Liver (tissue), 9 donors: ENCODE data around the gene RPS17. TPM values are rescaled to one million over a fixed set of nuclear protein-coding genes. Genes with fewer than 3 reads are reported as not detected.

ENCODE experiments used
- DNase-seq: peaks from one replicate; pipeline ENCODE4 v3.0.0-alpha.2; 2017; ENCODE audit warnings: low spot score
- H3K27ac ChIP-seq, 2 donors: one replicate each; pipeline ENCODE4 v1.7.0; 2013; ENCODE audit warnings: inconsistent platforms in 2 of 2, low read length in 2 of 2, control low read depth in 1 of 2, low read depth in 1 of 2, mild to moderate bottlenecking in 1 of 2
- H3K27me3 ChIP-seq, 4 donors: one replicate each; pipeline versions ENCODE4 v1.6.1 to v1.7.0; 2013; ENCODE audit warnings: low read length in 3 of 4, inconsistent platforms in 1 of 4, mild to moderate bottlenecking in 1 of 4, moderate library complexity in 1 of 4; ENCODE audit not compliant: control insufficient read depth in 4 of 4, insufficient read depth in 4 of 4
- H3K36me3 ChIP-seq, 4 donors: one replicate each; pipeline versions ENCODE4 v1.6.1 to v1.7.0; 2013; ENCODE audit warnings: low read length in 3 of 4, mild to moderate bottlenecking in 3 of 4, low read depth in 1 of 4, moderate library complexity in 1 of 4; ENCODE audit not compliant: control insufficient read depth in 4 of 4, insufficient read depth in 3 of 4
- H3K4me1 ChIP-seq, 4 donors: one replicate each; pipeline versions ENCODE4 v1.6.1 to v1.7.0; 2013; ENCODE audit warnings: low read length in 3 of 4, mild to moderate bottlenecking in 3 of 4, moderate library complexity in 1 of 4; ENCODE audit not compliant: control insufficient read depth in 4 of 4, insufficient read depth in 4 of 4
- H3K4me3 ChIP-seq, 3 donors: one replicate each; pipeline versions ENCODE4 v1.6.1 to v1.7.0; 2013; ENCODE audit warnings: low read length in 3 of 3, control low read depth in 1 of 3, low read depth in 1 of 3, mild to moderate bottlenecking in 1 of 3
- H3K9ac ChIP-seq, 2 donors: one replicate each; pipeline ENCODE4 v1.7.0; 2013; ENCODE audit warnings: low read length in 2 of 2, mild to moderate bottlenecking in 2 of 2, moderate library complexity in 2 of 2, control low read depth in 1 of 2, low read depth in 1 of 2
- H3K9me3 ChIP-seq, 4 donors: one replicate each; pipeline versions ENCODE4 v1.6.1 to v1.7.0; 2013; ENCODE audit warnings: low read length in 3 of 4; ENCODE audit not compliant: control insufficient read depth in 4 of 4
- ATF3 ChIP-seq: IDR thresholded peaks from 2 replicates; pipeline ENCODE4 v1.6.1; 2016; ENCODE audit warnings: antibody characterized with exemption
- CTCF ChIP-seq: fragments of 150-350 bp; IDR thresholded peaks from 2 replicates; pipeline ENCODE4 v1.5.1; 2017; ENCODE audit warnings: improper control_type of control experiment, low read depth, low read length; ENCODE audit not compliant: missing input control
- EGR1 ChIP-seq, 2 donors: IDR thresholded peaks; 2 replicates each; pipeline ENCODE4 v1.6.1; 2016 to 2018; ENCODE audit warnings: antibody characterized with exemption in 2 of 2, low read depth in 2 of 2
- FOXA1 ChIP-seq: IDR thresholded peaks from 2 replicates; pipeline ENCODE4 v1.6.1; 2016; ENCODE audit warnings: antibody characterized with exemption
- FOXA2 ChIP-seq: IDR thresholded peaks from 2 replicates; pipeline ENCODE4 v1.6.1; 2016; ENCODE audit warnings: antibody characterized with exemption
- GABPA ChIP-seq, 2 donors: IDR thresholded peaks in 1 of 2; conservative IDR thresholded peaks in 1 of 2; 2 replicates each; pipeline ENCODE4 v1.6.1; 2016; ENCODE audit warnings: antibody characterized with exemption in 2 of 2, mild to moderate bottlenecking in 1 of 2, moderate library complexity in 1 of 2
- HNF4A ChIP-seq, 2 donors: conservative IDR thresholded peaks; 2 replicates each; pipeline ENCODE4 v1.6.1; 2016; ENCODE audit warnings: antibody characterized with exemption in 2 of 2, mild to moderate bottlenecking in 2 of 2
- HNF4G ChIP-seq: IDR thresholded peaks from 2 replicates; pipeline ENCODE4 v1.6.1; 2016; ENCODE audit warnings: antibody characterized with exemption
- JUND ChIP-seq, 2 donors: IDR thresholded peaks; 2 replicates each; pipeline ENCODE4 v1.6.1; 2016; ENCODE audit warnings: antibody characterized with exemption in 2 of 2
- MAX ChIP-seq: IDR thresholded peaks from 2 replicates; pipeline ENCODE4 v1.6.1; 2016; ENCODE audit warnings: antibody characterized with exemption
- NR2F2 ChIP-seq: IDR thresholded peaks from 2 replicates; pipeline ENCODE4 v1.6.1; 2016; ENCODE audit warnings: antibody characterized with exemption
- RAD21 ChIP-seq, 2 donors: IDR thresholded peaks; 2 replicates each; pipeline ENCODE4 v1.6.1; 2016; ENCODE audit warnings: antibody characterized with exemption in 2 of 2, mild to moderate bottlenecking in 2 of 2
- REST ChIP-seq: IDR thresholded peaks from 2 replicates; pipeline ENCODE4 v1.6.1; 2016; ENCODE audit warnings: antibody characterized with exemption, mild to moderate bottlenecking
- RXRA ChIP-seq, 2 donors: IDR thresholded peaks; 2 replicates each; pipeline ENCODE4 v1.6.1; 2017 to 2018; ENCODE audit warnings: antibody characterized with exemption in 2 of 2, mild to moderate bottlenecking in 1 of 2
- SP1 ChIP-seq: IDR thresholded peaks from 2 replicates; pipeline ENCODE4 v1.6.1; 2018; ENCODE audit warnings: antibody characterized with exemption, mild to moderate bottlenecking
- TAF1 ChIP-seq: conservative IDR thresholded peaks from 2 replicates; pipeline ENCODE4 v1.6.1; 2016; ENCODE audit warnings: antibody characterized with exemption, mild to moderate bottlenecking
- YY1 ChIP-seq: IDR thresholded peaks from 2 replicates; pipeline ENCODE4 v1.6.1; 2016; ENCODE audit warnings: antibody characterized with exemption, mild to moderate bottlenecking
- ZBTB33 ChIP-seq: IDR thresholded peaks from 2 replicates; pipeline ENCODE4 v1.6.1; 2016; ENCODE audit warnings: antibody characterized with exemption
- WGBS: extraction: QIAGEN DNeasy Blood & Tissue Kit; methylation state at CpG from one replicate; pipeline ENCODE4 v1.1.7; 2013; 5-methylcytosine and 5-hydroxymethylcytosine counted together
- polyA plus RNA-seq, 2 donors: library from polyadenylated mRNA; stranded (reverse) in 1 of 2; unstranded in 1 of 2; fragments of 200-250 nt in 1 of 2; fragments of >200 nt in 1 of 2; fragmentation: Nextera tagmentation in 1 of 2; extraction: Ambion mirVana in 1 of 2; gene quantifications; one replicate each; pipeline versions ENCODE4 v1.2.1 to v1.2.3, GENCODE V29; 2013 to 2015
- total RNA-seq, 2 donors: library from RNA; depleted of rRNA; stranded (reverse); fragments of >200 nt; gene quantifications; one replicate each; pipeline ENCODE4 v1.2.3, GENCODE V29; 2014
- donor health status: healthy.
- donor health status: healthy.
- donor health status: healthy.
- donor health status: healthy.
- donor health status: healthy.

Gene RPS17
- total and polyA plus RNA-seq, 4 donors = 283 to 1,607 (median 689) TPM

- no peak overlapping the region for H3K27ac ChIP-seq
- no peaks in the 10 kb centered on the region for H3K9me3 ChIP-seq
- H3K9ac ChIP-seq = no peak overlapping the region
- peak; percentile 13 for DNase-seq
- no peaks in the 10 kb centered on the region for H3K27me3 ChIP-seq
- H3K4me1 ChIP-seq = peaks cover 0 to 6% (median 2%) of the 10 kb centered on the region in 4 donors
- no peak for TF ChIP-seq HNF4G
- TF ChIP-seq RXRA (IDR thresholded peaks at IDR 0.05) = no peak
- no peak for TF ChIP-seq NR2F2
- no peak for TF ChIP-seq FOXA2
- no peak for TF ChIP-seq REST
- no peak for TF ChIP-seq CTCF
- no peak for TF ChIP-seq HNF4A (conservative IDR thresholded peaks at IDR 0.05)
- no peak for TF ChIP-seq SP1
- TF ChIP-seq GABPA (IDR thresholded peaks at IDR 0.05 in 1 of 2, conservative IDR thresholded peaks at IDR 0.05 in 1 of 2) = no peak
- TF ChIP-seq YY1 = no peak
- TF ChIP-seq JUND (IDR thresholded peaks at IDR 0.05) = no peak
- no peak for TF ChIP-seq EGR1 (IDR thresholded peaks at IDR 0.05; ENCODE audit: low read depth in 2 of 2)
- no peak for TF ChIP-seq RAD21 (IDR thresholded peaks at IDR 0.05)
- no peak for TF ChIP-seq MAX
- TF ChIP-seq ZBTB33 = no peak
- TF ChIP-seq FOXA1 = no peak
- TF ChIP-seq TAF1 = no peak
- TF ChIP-seq ATF3 = no peak
- H3K36me3 ChIP-seq = peaks cover 9 to 27% (median 16%) of the 10 kb centered on the region in 4 donors
- no peak overlapping the region for H3K4me3 ChIP-seq
- 90% methylated on average over 9 of the region's 9 CpGs for WGBS
Observed at GRCh38 chr15:82532383-82532990, 7.8 kb downstream of the RPS17 start.
